Cardiac fibroblast (primary cell): ENCODE data around the gene HOATZ.

Experiments
- DNase-seq, 2 donors: peaks; one replicate each; pipeline versions ENCODE4 v3.0.0 to v3.0.0-alpha.2; 2010; ENCODE audit warnings: low read depth in 2 of 2
- H3K4me3 ChIP-seq, 2 donors: replicated peaks in 1 of 2; 1 replicate in 1 of 2; 2 replicates in 1 of 2; pipeline ENCODE4 v1.5.1; 2011; ENCODE audit warnings: low read depth in 2 of 2, low read length in 2 of 2, mild to moderate bottlenecking in 2 of 2, moderate library complexity in 1 of 2
- TF ChIP-seq, protein P1 (sequence below): IDR thresholded peaks from one replicate; pipeline ENCODE4 v1.5.1; 2011; ENCODE audit warnings: low read depth, mild to moderate bottlenecking, low read length, inconsistent platforms

The HOATZ gene

DNA sequence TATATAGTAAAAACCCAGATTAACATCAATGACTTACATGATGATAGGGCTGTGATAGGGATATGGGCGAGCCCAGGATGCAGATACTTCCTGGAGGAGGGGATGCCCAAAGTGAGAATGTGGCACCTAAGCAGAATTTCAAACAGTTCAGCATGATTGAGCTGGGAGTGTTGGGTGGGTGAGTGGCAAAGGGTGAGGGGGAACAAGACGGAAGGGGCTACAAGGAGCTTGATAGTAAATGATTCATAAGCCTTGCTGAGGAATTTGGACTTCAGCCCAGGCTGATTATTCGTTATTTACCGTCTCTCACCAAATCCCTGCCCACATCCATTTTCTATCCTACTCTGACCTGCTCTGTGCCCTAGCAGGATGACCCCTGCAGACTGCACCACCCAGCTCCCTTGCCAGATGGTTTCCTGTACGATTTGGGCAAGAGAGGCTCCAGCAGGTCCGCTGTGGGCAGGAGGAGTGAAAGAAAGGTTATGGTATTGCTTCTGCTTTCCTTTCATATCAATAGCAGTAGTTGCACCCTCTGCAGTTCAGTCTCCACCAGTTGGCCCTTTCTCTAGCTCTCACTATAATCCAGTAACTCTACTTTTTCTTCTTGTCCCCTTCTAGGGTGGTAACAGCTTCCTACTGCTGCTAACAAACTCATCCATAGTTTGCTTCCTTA is 57.4 kb downstream of the HOATZ start:
- DNase-seq = no peak
- TF ChIP-seq, protein P1, sequence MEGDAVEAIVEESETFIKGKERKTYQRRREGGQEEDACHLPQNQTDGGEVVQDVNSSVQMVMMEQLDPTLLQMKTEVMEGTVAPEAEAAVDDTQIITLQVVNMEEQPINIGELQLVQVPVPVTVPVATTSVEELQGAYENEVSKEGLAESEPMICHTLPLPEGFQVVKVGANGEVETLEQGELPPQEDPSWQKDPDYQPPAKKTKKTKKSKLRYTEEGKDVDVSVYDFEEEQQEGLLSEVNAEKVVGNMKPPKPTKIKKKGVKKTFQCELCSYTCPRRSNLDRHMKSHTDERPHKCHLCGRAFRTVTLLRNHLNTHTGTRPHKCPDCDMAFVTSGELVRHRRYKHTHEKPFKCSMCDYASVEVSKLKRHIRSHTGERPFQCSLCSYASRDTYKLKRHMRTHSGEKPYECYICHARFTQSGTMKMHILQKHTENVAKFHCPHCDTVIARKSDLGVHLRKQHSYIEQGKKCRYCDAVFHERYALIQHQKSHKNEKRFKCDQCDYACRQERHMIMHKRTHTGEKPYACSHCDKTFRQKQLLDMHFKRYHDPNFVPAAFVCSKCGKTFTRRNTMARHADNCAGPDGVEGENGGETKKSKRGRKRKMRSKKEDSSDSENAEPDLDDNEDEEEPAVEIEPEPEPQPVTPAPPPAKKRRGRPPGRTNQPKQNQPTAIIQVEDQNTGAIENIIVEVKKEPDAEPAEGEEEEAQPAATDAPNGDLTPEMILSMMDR = no peak
- no peak overlapping the region for H3K4me3 ChIP-seq

DNA sequence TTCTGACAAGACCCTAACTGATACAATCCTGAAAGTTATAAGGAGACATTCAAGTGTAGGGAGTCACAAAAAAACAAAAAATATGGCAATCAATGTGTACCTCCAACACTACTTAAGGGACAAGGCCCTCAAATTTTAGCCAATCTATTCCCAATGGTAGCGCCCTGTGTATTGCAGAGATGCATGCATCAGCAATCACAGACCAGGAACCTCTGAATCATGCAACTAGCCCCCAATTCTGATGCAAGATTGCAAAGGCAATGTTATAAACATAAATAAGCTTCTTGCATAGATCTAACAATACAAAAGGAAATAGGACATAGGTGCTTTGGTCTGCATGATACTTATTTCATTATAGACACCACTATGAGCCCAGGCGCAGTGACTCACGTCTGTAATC is 58.0 kb downstream of the HOATZ start:
- DNase-seq = no peak
- H3K4me3 ChIP-seq = no peak overlapping the region
- TF ChIP-seq, protein P1 = no peak

DNA sequence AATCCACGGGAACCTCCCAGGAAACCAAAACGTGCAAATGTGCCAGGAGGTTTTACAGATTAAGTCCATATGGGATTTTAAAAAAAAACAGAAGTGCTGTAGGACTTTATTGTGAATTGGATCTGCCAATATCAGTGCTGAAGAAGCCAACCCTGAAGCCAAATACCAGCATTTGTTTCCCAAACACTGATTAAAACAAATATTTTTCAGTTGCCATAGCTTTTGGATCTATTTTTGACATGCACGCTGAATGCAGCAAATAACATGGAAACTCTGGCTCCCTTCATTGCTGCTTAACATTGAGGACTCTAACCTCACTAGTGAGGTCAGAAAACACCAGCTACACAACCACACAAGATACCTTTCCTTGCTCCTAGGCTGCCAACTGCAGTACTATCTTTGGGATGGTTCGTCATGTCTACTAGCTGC is 59.3 kb downstream of the HOATZ start:
- no peak overlapping the region for H3K4me3 ChIP-seq
- TF ChIP-seq, protein P1 = no peak
- peak in 1 of 2 donors; percentile 62 for DNase-seq

DNA sequence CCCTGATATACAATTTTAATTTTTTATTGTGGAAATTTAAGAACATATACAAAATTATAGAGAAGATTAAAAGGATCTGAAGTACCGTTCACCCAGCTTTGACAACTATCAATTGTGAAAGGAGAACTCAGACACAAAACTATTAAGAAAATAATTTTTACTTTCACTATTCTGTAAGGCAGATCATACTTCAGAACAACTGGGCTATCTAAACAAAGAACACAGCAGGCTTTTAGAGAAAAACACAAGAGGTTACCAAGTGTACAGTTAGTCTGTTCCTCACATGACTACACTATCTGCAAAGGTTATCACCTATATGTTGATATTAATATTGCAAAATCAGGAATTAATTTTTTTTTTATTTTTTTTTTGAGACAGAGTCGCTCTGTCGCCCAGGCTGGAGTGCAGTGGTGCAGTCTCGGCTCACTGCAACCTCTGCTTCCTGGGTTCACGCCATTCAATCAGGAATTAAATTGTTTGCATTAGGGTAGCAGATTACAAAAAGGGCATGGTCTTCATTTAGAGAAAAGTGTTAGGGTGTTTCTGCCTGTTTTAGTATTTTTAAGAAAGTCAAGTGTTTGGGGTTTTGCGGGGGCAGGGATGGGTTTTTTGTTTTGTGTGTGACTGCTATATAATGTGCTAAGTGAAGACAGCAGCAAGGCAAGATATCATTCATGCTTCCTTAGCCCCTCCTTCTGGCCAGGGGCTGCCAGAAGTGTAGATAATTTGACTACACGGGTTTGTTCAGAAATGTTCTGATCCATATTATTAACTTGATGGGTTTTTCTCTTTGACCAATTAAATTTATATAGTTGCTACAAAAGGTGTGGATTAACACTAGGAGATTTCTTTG is 60.0 kb downstream of the HOATZ start:
- TF ChIP-seq, protein P1 = no peak
- H3K4me3 ChIP-seq = no peak overlapping the region
- DNase-seq = no peak

DNA sequence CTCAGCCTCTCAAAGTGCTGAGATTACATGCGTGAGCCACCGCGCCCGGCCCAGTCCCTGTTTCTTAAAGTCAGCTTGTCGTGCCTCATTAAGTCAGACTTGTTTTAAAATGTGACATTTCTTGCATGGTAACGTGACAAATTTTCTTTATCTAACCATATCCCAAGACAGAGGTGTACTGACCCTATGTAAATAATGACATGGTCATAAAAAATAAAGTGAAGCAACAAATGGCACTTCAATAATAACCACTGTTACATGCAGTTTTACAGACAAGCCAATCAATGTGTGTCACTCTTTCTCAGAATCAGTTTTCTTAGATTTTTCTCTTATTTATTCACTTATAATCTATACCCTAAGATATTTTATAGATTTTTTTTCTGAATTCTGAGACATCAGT is 61.2 kb downstream of the HOATZ start:
- no peak for DNase-seq
- TF ChIP-seq, protein P1 = no peak
- no peak overlapping the region for H3K4me3 ChIP-seq

DNA sequence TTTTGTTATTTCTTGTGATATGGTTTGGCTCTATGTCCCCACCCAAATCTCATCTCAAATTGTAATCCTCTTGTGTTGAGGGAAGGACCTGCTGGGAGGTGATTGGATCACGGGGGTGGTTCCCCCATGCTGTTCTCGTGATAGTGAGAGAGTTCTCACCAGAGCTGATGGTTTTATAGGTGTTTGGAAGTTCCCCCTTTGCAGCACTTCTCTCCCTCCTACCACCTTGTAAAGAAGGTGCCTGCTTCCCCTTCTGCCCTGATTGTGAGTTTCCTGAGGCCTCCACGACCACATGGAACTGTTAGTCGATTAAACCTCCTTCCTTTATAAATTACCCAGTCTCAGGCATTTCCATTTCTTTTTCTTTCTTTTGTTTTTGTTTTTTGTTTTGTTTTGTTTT is 63.2 kb downstream of the HOATZ start:
- DNase-seq = no peak
- TF ChIP-seq, protein P1 = no peak

More for the DNA sequence above, 63.2 kb downstream of the HOATZ start:
- H3K4me3 ChIP-seq = no peak overlapping the region
